ENCODE results near the gene NLGN2.

The NLGN2 gene

DNA sequence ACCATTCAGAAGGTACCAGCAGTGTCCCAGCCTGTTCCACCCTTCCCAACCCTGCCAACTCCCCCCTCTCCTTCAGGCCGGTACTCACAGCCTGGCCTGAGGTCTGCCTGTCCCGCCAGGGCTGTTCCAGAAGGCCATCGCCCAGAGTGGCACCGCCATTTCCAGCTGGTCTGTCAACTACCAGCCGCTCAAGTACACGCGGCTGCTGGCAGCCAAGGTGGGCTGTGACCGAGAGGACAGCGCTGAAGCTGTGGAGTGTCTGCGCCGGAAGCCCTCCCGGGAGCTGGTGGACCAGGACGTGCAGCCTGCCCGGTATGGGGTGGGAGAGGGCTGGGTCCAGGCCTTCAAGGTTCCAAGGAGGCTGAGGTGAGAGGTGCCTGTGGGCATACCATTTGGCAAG is 7.2 kb downstream of the NLGN2 start:
- DNase-seq (ENCODE audit: low spot score): no peak

DNA sequence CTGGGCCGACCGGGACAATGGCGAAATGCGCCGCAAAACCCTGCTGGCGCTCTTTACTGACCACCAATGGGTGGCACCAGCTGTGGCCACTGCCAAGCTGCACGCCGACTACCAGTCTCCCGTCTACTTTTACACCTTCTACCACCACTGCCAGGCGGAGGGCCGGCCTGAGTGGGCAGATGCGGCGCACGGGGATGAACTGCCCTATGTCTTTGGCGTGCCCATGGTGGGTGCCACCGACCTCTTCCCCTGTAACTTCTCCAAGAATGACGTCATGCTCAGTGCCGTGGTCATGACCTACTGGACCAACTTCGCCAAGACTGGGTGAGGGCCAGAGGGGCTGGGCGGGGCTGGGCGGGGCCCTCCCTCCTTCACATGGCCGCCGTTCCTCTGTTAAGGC is 8.1 kb downstream of the NLGN2 start:
- no peak for DNase-seq (ENCODE audit: low spot score)

DNA sequence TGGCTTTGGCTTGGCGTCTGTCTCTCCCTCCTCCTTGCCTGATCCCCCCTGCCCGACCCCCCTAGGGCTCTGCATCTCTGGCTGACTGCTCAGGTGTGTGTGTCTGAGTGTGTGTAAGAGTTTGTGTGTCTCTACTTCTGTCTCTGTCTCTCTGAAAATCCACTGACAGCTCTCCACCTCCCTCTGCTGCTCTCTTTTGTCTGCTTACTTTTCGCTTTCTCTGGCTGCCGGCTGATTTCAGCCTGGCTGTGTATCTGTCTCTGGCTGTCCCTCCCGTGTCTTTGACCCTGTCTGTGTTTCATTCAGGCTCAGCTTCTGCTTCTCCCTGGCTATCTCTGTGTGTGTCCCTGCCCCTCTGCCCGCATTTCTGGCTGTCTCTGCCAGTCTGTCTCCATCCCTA is 8.7 kb downstream of the NLGN2 start:
- DNase-seq (ENCODE audit: low spot score): no peak

DNA sequence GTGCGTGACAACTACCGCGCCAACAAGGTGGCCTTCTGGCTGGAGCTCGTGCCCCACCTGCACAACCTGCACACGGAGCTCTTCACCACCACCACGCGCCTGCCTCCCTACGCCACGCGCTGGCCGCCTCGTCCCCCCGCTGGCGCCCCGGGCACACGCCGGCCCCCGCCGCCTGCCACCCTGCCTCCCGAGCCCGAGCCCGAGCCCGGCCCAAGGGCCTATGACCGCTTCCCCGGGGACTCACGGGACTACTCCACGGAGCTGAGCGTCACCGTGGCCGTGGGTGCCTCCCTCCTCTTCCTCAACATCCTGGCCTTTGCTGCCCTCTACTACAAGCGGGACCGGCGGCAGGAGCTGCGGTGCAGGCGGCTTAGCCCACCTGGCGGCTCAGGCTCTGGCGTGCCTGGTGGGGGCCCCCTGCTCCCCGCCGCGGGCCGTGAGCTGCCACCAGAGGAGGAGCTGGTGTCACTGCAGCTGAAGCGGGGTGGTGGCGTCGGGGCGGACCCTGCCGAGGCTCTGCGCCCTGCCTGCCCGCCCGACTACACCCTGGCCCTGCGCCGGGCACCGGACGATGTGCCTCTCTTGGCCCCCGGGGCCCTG is 9.5 kb downstream of the NLGN2 start:
- no peak for DNase-seq (ENCODE audit: low spot score)

DNA sequence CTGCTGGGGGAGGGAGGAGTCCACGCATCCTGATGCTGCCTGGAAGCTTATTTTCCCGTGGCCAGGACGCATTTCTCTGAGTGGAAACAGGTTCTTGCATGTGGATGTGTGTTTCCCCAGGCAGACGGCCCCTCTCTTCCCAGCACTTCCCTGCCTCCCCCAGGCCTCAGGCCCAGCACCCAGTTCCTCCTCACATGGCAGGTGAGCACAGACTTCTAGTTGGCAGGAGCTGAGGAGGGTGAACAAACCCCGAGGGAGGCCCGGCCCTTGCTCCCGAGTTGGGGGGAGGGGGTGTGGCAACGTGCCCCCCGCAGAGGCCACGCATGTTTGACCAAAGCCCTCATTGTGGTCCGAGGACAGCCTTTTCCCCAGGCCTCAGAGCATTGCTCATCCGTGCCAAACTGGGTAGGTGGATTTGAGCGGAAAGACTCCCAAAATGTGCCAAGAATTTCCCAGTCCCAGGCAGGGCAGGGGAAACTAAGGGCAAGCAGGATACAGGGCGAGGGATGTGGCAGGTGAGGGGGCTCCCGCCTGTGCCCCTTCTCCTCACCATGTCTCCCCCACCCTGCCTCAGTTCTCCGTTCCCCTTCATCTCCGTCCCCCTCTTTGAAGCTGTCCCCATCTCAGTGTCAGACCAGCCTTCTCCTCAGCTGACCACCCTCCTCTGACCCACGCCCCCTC is 11.0 kb downstream of the NLGN2 start:
- DNase-seq (ENCODE audit: low spot score): no peak

DNA sequence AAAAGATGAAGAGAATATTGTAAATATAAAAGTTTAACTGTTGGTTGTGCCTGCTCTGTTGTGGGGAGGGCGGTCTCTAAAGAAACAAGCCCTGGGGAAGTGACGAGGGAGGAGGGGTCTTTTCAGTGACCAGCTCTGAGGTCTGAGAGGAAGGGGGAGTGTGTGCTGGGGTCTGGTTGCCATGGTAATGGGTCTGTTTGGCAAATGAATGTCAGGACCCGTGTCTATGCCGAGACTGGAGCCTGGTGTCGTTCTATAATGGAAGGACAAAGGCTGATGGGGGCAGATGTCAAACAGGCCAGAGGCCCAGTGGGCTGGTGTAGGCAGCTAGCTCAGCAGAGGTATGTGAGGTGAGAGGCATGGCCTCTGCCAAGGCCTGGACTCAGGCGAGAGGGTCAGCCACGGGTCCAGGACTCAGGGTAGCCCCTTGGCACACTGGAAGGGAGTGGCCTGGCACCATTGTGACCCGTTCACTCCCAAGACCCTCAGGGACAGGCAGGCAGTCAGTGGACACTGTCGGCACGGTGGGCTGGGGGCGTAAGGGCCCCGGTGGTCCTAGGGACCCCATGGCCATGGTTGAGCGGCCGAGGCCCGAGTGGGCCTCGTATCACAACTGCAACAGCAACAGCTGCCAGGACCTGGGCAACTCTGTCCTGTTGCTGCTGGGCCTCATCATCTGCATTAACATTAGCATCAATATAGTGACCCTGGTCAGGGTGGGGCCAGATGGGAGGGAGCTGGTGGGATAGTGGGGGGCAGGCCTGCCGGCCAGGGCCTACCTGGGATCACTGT is 12.4 kb downstream of the NLGN2 start, which contains the start of gene SPEM1:
SPEM1 (plus strand) TSS at position 506 of the 792 bp plus-strand sequence; CDS start at position 567, 61 bp downstream.
- no peak for DNase-seq (ENCODE audit: low spot score)

DNA sequence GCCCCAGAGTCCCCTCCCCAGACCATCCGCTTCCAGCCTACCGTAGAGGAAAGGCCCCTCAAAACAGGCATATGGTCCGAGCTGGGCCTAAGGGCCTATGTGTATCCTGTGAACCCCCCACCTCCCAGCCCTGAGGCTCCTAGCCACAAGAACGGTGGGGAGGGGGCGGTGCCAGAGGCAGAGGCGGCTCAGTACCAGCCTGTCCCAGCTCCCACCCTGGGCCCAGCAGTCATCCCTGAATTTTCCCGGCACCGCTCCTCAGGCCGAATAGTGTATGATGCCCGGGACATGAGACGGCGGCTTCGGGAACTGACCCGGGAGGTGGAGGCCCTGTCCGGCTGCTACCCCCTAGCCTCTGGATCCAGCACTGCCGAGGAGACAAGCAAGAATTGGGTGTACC is 13.5 kb downstream of the NLGN2 start:
- DNase-seq (ENCODE audit: low spot score): no peak

DNA sequence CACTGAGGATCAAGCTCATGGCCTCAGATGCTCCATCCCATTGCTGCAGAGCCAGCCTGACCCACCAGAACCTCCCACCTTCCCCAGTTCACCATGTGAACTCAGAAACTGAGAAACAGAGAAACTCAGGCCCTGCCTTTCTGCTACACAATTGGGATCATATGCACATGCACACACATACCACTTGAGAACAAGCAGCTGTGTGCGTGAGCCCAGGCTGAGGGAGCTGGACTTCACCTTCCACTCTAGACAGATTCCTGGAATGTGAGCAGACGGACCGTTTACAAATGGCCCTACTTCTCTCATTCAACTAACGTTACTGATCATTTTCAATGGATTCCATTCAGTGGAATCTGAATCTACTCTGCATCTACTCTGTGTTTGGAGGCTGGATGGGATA is 16.0 kb downstream of the NLGN2 start:
- DNase-seq (ENCODE audit: low spot score): no peak

DNA sequence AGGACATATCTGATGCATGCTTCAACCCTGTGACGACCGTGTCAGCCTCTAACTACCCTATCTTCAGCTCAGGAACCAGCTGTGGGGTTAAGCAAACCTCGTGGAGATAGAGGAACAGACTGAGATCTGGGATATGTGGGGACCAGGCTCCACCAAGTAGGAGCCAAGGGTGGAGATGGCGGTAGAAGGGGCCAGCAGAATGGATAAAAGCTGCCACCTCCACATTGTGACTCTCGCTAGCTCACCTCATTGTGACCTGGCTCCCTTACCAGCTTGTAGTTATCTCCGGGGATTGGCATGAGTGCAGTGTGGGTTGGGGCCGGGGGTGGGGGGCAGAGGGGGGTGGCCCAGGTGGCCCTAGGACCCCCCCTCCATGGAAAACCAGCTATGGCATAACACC is 17.7 kb downstream of the NLGN2 start, which contains the start of gene SPEM2:
SPEM2 (plus strand) TSS at position 301 of the 400 bp plus-strand sequence; CDS start at position 374, 73 bp downstream.
- no peak for DNase-seq (ENCODE audit: low spot score)

DNA sequence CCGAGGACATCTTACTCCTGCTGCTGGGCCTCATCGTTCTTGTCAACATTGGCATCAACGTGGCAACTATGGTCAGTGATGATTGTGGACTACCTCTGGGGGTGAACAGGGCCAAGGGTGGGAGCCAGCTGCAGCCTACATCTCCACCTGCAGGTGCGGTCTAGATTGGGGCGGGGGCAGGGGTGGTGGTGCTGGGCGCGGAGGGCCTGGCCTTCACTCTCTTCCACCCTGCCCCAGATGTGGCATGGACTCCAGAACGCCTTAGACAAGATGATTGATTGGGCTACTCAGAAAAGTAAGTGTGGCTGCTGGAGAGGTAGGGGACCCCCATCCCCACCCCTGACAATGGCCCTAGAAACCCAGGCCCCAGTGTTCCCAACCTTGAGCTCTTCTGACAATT is 18.1 kb downstream of the NLGN2 start:
- DNase-seq (ENCODE audit: low spot score): no peak

DNA sequence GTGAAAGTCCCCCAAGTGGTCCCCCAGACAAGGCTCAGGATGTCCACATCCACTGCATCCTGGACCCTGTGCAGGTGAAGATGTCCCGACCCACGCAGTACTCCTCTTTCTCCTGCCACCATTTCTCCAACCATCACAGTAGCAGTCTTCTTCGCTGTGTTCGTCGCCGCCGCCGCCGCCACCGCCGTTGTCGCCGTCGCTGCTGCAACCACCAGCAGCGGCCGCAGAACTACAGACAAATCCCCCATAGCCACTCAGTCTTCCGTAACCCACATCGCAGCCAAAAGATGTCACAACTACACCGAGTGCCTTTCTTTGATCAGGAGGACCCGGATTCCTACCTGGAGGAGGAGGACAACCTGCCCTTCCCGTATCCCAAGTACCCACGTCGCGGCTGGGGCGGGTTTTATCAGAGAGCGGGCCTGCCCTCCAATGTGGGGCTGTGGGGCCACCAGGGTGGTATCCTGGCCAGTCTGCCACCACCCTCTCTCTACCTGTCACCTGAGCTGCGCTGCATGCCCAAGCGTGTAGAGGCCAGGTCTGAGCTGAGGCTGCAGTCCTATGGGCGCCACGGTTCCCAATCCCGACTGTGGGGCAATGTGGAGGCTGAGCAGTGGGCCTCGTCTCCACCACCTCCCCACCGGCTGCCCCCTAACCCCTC is 18.7 kb downstream of the NLGN2 start:
- no peak for DNase-seq (ENCODE audit: low spot score)

DNA sequence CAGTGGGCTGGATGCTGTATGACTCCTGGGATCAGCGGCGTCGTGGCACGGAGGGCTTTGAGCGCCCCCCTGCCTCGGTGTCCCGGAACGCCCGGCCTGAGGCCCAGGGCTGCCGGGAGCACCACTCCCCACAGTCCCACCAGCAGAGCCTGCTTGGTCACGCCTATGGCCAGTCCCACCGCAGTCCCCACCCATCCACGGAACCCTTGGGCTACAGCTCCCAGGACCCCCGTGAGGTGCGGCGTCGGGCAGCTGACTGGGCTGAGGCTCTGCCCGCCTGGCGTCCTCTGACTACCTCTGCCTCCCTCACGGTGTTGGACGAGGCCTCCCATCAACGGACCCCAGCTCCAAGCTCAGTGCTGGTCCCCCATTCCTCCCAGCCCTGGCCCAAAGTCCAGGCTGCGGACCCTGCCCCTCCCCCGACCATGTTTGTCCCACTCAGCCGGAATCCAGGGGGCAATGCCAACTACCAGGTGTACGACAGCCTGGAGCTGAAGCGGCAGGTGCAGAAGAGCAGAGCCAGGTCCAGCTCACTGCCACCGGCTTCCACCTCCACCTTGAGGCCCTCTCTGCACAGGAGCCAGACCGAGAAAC is 19.3 kb downstream of the NLGN2 start:
- DNase-seq (ENCODE audit: low spot score): no peak

DNA sequence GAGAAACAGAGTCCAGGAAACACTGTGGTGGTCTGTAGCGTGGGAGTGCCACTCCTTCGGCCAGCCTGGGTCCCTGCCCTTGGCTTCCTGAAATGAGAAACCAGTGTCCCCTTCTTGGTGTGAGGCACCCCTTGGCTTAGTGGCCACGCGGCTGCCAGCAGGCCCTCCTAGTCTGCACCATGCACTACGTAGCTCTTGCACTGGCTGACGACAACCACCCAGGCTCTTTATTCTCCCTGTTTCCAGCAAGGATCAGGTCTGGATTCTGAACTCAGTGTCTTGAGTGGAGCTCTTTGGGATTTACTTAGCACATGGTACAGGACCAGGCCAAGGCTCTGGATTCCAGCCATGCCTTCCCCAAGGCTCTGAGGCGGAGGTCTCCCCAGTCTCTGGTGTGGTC is 19.9 kb downstream of the NLGN2 start:
- no peak for DNase-seq (ENCODE audit: low spot score)

DNA sequence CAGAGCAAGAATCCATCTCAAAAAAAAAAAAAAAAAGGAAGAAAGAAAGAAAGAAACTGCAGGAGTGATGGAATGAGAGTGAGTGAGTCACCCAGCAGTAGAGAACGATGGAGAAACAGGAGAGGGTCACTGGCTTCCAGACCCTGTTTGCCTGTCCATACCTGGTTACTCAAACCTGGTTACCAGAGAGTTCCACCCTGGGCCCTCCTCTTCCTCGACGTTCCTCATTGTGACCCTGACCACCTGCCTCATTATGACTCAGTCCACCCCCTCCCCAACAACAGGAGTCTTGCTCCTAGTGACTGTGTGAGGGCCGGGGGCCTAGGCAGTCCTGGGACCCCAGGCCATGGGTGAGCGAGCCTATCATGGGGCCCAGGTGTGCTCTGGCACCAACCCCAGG is 20.9 kb downstream of the NLGN2 start, which contains the start of gene SPEM3:
SPEM3 (plus strand) TSS at position 301 of the 400 bp plus-strand sequence; CDS start at position 347, 46 bp downstream.
- DNase-seq (ENCODE audit: low spot score): no peak

DNA sequence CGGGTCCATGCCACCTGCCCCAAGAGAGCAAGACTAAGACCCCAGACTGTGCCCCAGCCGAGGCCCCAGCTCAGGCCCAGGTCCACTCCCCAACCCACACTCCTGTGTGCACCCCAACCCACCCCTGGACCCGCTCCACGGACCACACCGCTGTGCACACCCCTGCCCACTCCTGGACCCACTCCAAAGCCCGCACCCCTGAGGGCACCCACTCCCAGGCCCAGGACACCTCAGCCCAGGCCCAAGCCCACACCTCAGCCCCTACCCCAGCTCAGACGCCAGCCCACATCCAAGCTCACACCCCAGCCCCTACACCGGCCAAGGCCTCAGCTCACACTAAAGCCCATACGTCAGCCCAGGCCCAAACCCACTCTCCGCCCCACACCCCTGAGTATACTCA is 22.1 kb downstream of the NLGN2 start:
- DNase-seq (ENCODE audit: low spot score): no peak

DNA sequence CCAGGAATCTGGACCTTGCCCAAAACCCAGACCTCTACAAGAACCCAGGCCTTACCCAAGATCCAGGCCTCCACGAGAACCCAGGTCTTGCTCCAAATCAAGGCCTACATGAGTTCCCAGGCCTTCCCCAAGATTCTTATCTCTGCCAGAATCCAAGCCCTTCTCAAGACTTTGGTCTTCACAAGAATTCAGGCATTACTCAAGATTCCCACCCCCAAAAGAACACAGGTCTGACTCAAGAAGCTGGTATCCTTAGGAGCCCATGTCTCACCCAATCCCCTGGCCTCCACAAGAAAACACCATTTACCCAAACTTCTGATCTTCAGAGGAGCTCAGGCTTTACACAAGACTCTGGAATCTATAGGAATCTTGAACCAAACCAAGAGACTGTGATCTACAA is 23.6 kb downstream of the NLGN2 start:
- DNase-seq (ENCODE audit: low spot score): no peak

DNA sequence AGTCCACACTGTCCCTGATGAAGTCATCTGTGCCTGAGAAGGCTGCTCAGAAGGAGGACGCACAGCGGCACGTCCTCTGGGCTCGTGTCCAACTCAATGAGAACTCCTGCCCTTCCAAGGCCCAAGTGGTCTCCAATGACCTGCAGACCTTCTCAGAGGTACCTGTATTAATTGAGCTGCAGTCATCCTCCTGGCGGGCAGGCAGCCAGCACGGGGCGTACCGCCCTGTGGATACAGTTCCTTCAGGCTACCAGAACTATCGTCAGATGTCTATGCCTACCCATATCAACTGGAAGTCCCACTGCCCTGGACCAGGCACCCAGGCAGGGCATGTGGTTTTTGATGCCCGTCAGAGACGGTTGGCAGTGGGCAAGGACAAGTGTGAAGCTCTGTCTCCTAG is 24.7 kb downstream of the NLGN2 start:
- no peak for DNase-seq (ENCODE audit: low spot score)

DNA sequence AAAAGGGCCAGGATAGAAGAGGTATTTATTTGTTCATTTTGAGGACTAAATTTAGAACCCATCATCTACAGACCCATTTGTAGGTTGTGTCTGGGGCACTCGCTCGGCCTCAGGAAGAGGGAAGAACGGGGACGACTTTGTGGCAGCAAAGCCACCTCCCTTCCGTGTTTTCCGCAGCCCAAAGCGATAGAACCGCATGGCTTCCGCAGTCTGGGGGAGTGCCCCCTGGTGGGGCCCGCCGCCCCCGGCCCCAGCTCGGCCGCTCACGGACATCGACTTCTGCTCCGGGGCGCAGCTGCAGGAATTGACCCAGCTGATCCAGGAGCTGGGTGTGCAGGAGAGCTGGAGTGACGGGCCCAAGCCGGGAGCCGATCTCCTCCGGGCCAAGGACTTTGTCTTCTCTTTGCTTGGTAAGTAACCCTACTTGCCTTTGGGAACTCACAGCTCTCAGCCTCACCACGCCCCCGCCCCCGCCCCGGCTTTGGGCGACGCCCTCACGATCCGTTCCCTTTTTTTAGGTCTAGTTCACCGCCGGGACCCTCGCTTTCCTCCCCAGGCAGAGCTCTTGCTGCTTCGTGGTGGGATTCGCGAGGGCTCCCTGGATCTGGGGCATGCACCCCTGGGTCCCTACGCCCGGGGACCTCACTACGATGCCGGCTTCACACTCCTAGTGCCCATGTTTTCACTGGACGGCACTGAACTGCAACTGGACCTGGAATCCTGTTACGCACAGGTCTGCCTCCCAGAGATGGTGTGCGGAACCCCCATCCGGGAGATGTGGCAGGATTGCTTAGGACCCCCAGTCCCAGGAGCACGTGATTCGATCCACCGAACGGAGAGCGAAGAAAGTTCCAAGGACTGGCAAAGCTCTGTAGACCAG is 28.3 kb downstream of the NLGN2 start:
- peak; percentile 42 for DNase-seq (ENCODE audit: low spot score)

DNA sequence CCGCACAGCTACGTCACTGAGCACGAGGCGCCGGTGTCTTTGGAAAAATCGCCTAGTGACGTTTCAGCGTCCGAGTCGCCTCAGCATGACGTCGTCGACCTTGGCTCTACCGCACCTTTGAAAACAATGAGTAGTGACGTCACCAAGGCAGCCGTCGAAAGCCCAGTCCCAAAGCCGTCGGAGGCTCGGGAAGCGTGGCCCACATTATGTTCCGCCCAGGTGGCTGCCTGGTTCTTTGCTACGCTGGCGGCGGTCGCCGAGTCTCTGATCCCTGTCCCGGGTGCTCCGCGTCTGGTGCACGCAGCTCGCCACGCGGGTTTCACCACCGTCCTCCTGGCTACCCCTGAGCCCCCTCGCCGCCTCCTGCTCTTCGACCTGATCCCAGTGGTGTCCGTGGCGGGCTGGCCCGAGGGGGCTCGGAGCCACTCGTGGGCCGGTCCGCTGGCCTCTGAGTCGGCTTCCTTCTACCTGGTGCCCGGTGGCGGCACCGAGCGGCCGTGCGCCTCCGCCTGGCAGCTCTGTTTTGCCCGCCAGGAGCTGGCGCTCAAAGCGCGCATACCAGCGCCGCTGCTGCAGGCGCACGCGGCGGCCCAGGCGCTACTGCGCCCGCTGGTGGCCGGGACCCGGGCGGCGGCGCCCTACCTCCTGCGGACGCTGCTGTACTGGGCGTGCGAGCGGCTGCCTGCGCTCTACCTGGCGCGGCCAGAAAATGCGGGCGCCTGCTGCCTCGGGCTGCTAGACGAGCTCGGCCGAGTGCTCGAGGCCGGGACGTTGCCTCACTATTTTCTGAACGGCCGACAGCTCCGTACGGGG is 29.1 kb downstream of the NLGN2 start:
- peak; percentile 84 for DNase-seq (ENCODE audit: low spot score)

DNA sequence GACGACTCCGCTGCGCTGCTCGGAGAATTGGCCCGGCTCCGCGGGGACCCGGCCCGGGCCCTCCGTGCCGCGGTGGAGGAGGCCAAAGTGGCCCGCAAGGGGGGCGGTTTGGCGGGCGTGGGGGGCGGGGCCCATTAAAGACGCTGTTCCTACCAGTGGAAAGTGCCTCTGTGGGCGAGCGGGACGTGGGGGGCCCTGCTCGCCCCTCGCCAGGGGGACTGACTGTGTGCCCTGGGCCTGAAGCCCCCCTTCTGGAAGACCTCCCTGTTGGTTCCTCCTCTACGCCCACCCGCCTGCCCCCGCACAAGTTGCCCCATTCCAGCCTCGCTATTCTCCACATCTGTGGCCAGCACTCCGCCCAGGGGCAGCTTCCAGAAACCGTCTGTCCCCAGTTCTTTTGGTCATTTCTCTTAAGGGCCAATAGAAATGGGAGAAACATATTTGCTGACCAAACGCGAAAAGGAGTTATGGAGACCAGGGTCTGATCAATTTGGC is 29.8 kb downstream of the NLGN2 start:
- no peak for DNase-seq (ENCODE audit: low spot score)
